GM23338 (cell line): ENCODE results near the gene C2CD4D. TPM values are rescaled to one million over a fixed set of nuclear protein-coding genes. Genes with fewer than 3 reads are reported as not detected.

Experiments used
- ATAC-seq: fragments of 200-7000 bp; cut with Tn5 transposase; 3 replicates; pipeline ENCODE4 v1.9.1; 2020
- DNase-seq: peaks from one replicate; pipeline ENCODE4 v3.0.0-alpha.2; 2015; ENCODE audit warnings: low spot score
- H2AFZ ChIP-seq: fragments of 200-600 bp; sonication (generic); 2 replicates; pipeline ENCODE4 v1.8.0; 2016; ENCODE audit warnings: antibody characterized with exemption, mild to moderate bottlenecking, moderate library complexity
- H3F3A ChIP-seq: fragments of 200-600 bp; sonication (generic); replicated peaks from 2 replicates; pipeline ENCODE4 v1.8.0; 2017; ENCODE audit warnings: antibody characterized with exemption, mixed run types, low read depth
- H3K27ac ChIP-seq: fragments of 200-600 bp; sonication (generic); 2 replicates; pipeline ENCODE4 v1.6.1; 2016; ENCODE audit warnings: low read depth
- H3K27me3 ChIP-seq: fragments of 200-600 bp; sonication (generic); 2 replicates; pipeline ENCODE4 v1.8.0; 2016; ENCODE audit warnings: mild to moderate bottlenecking, mixed run types, moderate library complexity; ENCODE audit not compliant: insufficient read depth
- H3K36me3 ChIP-seq: fragments of 200-600 bp; sonication (generic); 2 replicates; pipeline ENCODE4 v1.8.0; 2016; ENCODE audit warnings: mild to moderate bottlenecking; ENCODE audit not compliant: insufficient read depth
- H3K4me1 ChIP-seq: fragments of 200-600 bp; sonication (generic); 2 replicates; pipeline ENCODE4 v1.8.0; 2016; ENCODE audit warnings: mild to moderate bottlenecking, moderate library complexity; ENCODE audit not compliant: insufficient read depth
- H3K4me2 ChIP-seq: fragments of 200-600 bp; sonication (generic); 2 replicates; pipeline ENCODE4 v1.7.1; 2017; ENCODE audit warnings: mixed run types
- H3K4me3 ChIP-seq: fragments of 200-600 bp; sonication (generic); 2 replicates; pipeline ENCODE4 v1.6.1; 2016; ENCODE audit warnings: mixed run types
- H3K79me2 ChIP-seq: fragments of 200-600 bp; sonication (generic); replicated peaks from 2 replicates; pipeline ENCODE4 v1.8.0; 2017; ENCODE audit warnings: mild to moderate bottlenecking; ENCODE audit not compliant: insufficient read depth
- H3K9me2 ChIP-seq: fragments of 200-600 bp; sonication (generic); 2 replicates; pipeline ENCODE4 v1.8.0; 2017; ENCODE audit not compliant: insufficient read depth
- H4K20me1 ChIP-seq: fragments of 200-600 bp; sonication (generic); replicated peaks from 2 replicates; pipeline ENCODE4 v1.8.0; 2017; ENCODE audit warnings: mild to moderate bottlenecking; ENCODE audit not compliant: insufficient read depth
- H3K27ac Mint-ChIP-seq: 2 replicates; pipeline ENCODE4 v1.8.0; 2020; ENCODE audit warnings: inconsistent platforms, mild to moderate bottlenecking, moderate library complexity, mixed read lengths
- H3K27me3 Mint-ChIP-seq: 3 replicates; pipeline ENCODE4 v1.8.0; 2022; ENCODE audit warnings: low read depth, mild to moderate bottlenecking, moderate library complexity, mixed read lengths, inconsistent platforms; ENCODE audit not compliant: insufficient read depth, poor library complexity
- H3K36me3 Mint-ChIP-seq: 3 replicates; pipeline ENCODE4 v1.8.0; 2021; ENCODE audit warnings: low read depth, mild to moderate bottlenecking, inconsistent platforms, moderate library complexity, mixed read lengths
- H3K4me1 Mint-ChIP-seq: 3 replicates; pipeline ENCODE4 v1.8.0; 2020; ENCODE audit warnings: mild to moderate bottlenecking, inconsistent platforms, mixed read lengths
- H3K4me3 Mint-ChIP-seq: 3 replicates; pipeline ENCODE4 v1.8.0; 2021; ENCODE audit warnings: moderate library complexity, mild to moderate bottlenecking, inconsistent platforms, mixed read lengths
- H3K9me3 Mint-ChIP-seq: 3 replicates; pipeline ENCODE4 v1.8.0; 2020; ENCODE audit warnings: moderate library complexity, mild to moderate bottlenecking, inconsistent platforms, mixed read lengths
- CTCF ChIP-seq, 2 experiments: fragments of 200-600 bp in 1 of 2; sonication (generic) in 1 of 2; conservative IDR thresholded peaks; 2 replicates each; pipeline versions ENCODE4 v1.5.1 to v1.6.1; 2016 to 2017; ENCODE audit warnings: antibody characterized with exemption in 2 of 2, low read depth in 2 of 2, mild to moderate bottlenecking in 2 of 2, moderate library complexity in 1 of 2
- EZH2 ChIP-seq: fragments of 200-600 bp; sonication (generic); IDR thresholded peaks from one replicate; pipeline ENCODE4 v1.8.0; 2017; ENCODE audit warnings: antibody characterized with exemption, mild to moderate bottlenecking, low read depth; ENCODE audit not compliant: unreplicated experiment
- polyA plus RNA-seq: library from polyadenylated mRNA; unstranded; fragments of >200 nt; fragmentation: Nextera tagmentation; extraction: Ambion mirVana; gene quantifications from 2 replicates; pipeline ENCODE4 v1.2.1, GENCODE V29; 2016
- total RNA-seq: library from RNA; depleted of rRNA; stranded (reverse); fragments of >200 nt; shearing (Covaris generic); gene quantifications from 2 replicates; pipeline ENCODE4 v1.2.3, GENCODE V29; 2014
- TF ChIP-seq, protein P1 (sequence below): IDR thresholded peaks from one replicate; pipeline ENCODE4 v1.6.1; 2018; ENCODE audit warnings: antibody characterized with exemption; ENCODE audit not compliant: unreplicated experiment

The C2CD4D gene
- total and polyA plus RNA-seq, 2 experiments from 2014 or later, result 0.35 to 0.82 TPM

DNA sequence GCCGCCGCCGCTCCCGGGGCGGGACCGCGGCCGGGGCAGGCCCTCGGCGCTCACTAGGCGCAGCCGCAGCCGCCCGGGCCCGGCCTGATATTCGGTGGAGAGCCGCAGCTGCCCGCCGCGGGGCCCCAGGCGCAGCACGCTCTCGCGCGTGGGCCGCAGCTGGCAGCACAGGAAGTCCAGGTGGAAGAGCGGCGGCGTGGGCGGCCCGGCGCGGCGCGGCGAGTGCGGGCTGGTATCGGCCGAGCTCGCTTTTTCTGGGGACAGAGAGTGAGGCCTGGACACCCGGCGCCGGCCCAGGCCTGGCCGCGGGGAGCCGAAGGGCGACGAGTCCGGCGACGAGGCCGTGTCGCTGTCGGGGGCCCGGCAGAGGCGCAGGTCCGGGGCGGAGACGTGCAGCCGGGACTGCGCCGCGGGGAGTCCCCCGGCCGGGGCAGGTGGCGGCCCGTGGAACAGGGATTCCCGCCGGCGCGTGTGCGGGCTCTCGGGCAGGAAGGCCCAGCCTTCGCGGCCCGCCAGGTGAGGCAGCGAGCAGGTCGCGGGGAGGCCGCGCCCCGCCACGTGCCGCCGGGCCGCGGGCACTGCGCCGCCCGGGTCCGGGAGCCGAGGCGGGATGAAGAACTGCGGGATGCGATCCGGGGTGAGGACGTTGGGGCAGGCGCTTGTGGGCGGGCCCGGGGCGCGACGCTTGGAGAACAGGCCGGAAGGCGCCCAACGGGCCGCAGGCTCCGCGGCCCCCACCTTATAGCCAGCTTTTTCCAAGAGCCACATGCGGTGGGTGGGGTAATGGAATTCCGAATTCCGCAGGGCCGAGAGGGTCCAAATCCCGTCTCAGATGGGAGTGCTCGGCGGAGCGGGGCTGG, 1.2 kb downstream of the C2CD4D start:
- Histone ChIP-seq H4K20me1 (no peaks in the 10 kb centered on the region), H3K4me1 (peaks cover 21% of the 10 kb centered on the region), H3K27me3 (peaks cover 45% of the 10 kb centered on the region), H3K79me2 (no peaks in the 10 kb centered on the region), H3K36me3 (no peaks in the 10 kb centered on the region), H3K4me3 (peak overlapping the region; percentile 84), H3K27ac (no peak overlapping the region), H3F3A (peaks cover 5% of the 10 kb centered on the region; the same call in 1 of the 2 replicates), H3K9me2 (no peaks in the 10 kb centered on the region), H3K4me2 (peak overlapping the region; percentile 96), H2AFZ (peak overlapping the region; percentile 99)
- TF ChIP-seq CTCF (conservative IDR thresholded peaks at IDR 0.05; ENCODE audit: low read depth in 2 of 2), result no peak
- Mint-ChIP-seq H3K27me3 (peaks cover 30% of the 10 kb centered on the region), H3K4me3 (peak overlapping the region; percentile 86), H3K27ac (no peak overlapping the region), H3K4me1 (peaks cover 25% of the 10 kb centered on the region), H3K36me3 (no peaks in the 10 kb centered on the region), H3K9me3 (peaks cover 4% of the 10 kb centered on the region; the same call in 2 of the 3 replicates)
- DNase-seq (peak; percentile 76), ATAC-seq (peak; percentile 18)

DNA sequence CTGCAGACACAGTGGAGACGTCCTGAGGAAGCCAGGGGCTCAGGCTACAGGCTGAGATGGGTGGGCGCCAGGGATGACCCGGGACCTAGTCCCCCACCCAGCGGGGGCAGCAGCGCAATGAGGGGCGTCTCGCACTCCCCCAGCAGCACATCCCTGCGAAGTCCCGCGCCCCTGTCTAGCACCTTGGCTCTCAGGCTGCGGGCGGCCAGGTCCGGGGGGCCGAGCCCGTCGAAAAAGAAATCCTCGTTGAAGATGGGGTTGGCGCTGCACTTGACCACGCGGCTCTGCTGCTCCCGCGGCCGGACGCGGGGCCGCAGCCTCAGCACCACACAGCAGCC, 1.8 kb downstream of the C2CD4D start:
- Mint-ChIP-seq H3K27me3 (peaks cover 33% of the 10 kb centered on the region), H3K9me3 (peaks cover 4% of the 10 kb centered on the region; the same call in 2 of the 3 replicates), H3K4me1 (peaks cover 25% of the 10 kb centered on the region), H3K27ac (no peak overlapping the region), H3K36me3 (no peaks in the 10 kb centered on the region), H3K4me3 (peak overlapping the region; percentile 72)
- peaks cover 5% of the 10 kb centered on the region; the same call in 1 of the 2 replicates for H3F3A ChIP-seq
- peaks cover 21% of the 10 kb centered on the region for H3K4me1 ChIP-seq
- DNase-seq (peak; percentile 43), ATAC-seq (no peak)
- no peaks in the 10 kb centered on the region for H3K9me2 ChIP-seq
- no peaks in the 10 kb centered on the region for H3K36me3 ChIP-seq
- no peak overlapping the region for H3K27ac ChIP-seq
- H2AFZ ChIP-seq, result peak overlapping the region; percentile 85
- no peaks in the 10 kb centered on the region for H4K20me1 ChIP-seq
- H3K4me3 ChIP-seq, result peak overlapping the region; percentile 84
- TF ChIP-seq, protein P1, sequence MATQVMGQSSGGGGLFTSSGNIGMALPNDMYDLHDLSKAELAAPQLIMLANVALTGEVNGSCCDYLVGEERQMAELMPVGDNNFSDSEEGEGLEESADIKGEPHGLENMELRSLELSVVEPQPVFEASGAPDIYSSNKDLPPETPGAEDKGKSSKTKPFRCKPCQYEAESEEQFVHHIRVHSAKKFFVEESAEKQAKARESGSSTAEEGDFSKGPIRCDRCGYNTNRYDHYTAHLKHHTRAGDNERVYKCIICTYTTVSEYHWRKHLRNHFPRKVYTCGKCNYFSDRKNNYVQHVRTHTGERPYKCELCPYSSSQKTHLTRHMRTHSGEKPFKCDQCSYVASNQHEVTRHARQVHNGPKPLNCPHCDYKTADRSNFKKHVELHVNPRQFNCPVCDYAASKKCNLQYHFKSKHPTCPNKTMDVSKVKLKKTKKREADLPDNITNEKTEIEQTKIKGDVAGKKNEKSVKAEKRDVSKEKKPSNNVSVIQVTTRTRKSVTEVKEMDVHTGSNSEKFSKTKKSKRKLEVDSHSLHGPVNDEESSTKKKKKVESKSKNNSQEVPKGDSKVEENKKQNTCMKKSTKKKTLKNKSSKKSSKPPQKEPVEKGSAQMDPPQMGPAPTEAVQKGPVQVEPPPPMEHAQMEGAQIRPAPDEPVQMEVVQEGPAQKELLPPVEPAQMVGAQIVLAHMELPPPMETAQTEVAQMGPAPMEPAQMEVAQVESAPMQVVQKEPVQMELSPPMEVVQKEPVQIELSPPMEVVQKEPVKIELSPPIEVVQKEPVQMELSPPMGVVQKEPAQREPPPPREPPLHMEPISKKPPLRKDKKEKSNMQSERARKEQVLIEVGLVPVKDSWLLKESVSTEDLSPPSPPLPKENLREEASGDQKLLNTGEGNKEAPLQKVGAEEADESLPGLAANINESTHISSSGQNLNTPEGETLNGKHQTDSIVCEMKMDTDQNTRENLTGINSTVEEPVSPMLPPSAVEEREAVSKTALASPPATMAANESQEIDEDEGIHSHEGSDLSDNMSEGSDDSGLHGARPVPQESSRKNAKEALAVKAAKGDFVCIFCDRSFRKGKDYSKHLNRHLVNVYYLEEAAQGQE, result no peak
- peak; percentile 41 for TF ChIP-seq EZH2
- H3K79me2 ChIP-seq, result no peaks in the 10 kb centered on the region
- peak overlapping the region; percentile 96 for H3K4me2 ChIP-seq
- peaks cover 44% of the 10 kb centered on the region for H3K27me3 ChIP-seq
